ENCODE measurements around the gene PER1. TPM values are rescaled to one million over a fixed set of nuclear protein-coding genes. Genes with fewer than 3 reads are reported as not detected.

PER1 gene
- total RNA-seq, 2 donors from 2014 or later = 19.7 to 43.6 TPM

- Histone ChIP-seq H3K27me3 (peaks cover 6% of the 10 kb centered on the region), H3K9ac (ENCODE audit: low read depth in 2 of 2, low read length in 2 of 2) (no peak overlapping the region), H3K36me3 (no peaks in the 10 kb centered on the region), H3K4me3 (no peak overlapping the region), H3K4me1 (no peaks in the 10 kb centered on the region), H3K9me3 (no peaks in the 10 kb centered on the region), H3K27ac (no peak overlapping the region)
- no peak for TF ChIP-seq CTCF (IDR thresholded peaks at IDR 0.05)
- no peak for DNase-seq
- intact Hi-C loops (cut with DNase I) = no loop called here
Measured at GRCh38 chr17:8133941-8134340, 18.3 kb downstream of the PER1 start.

GRCh38 chr17:8133399-8133798 lies 18.8 kb downstream of the PER1 start:
- Histone ChIP-seq H3K27me3 (peaks cover 6% of the 10 kb centered on the region), H3K4me1 (no peaks in the 10 kb centered on the region), H3K36me3 (no peaks in the 10 kb centered on the region), H3K27ac (no peak overlapping the region), H3K4me3 (no peak overlapping the region), H3K9ac (ENCODE audit: low read depth in 2 of 2, low read length in 2 of 2) (no peak overlapping the region), H3K9me3 (no peaks in the 10 kb centered on the region)
- intact Hi-C loops (cut with DNase I) = no loop called here
- DNase-seq = no peak
- no peak for TF ChIP-seq CTCF (IDR thresholded peaks at IDR 0.05)

DNA sequence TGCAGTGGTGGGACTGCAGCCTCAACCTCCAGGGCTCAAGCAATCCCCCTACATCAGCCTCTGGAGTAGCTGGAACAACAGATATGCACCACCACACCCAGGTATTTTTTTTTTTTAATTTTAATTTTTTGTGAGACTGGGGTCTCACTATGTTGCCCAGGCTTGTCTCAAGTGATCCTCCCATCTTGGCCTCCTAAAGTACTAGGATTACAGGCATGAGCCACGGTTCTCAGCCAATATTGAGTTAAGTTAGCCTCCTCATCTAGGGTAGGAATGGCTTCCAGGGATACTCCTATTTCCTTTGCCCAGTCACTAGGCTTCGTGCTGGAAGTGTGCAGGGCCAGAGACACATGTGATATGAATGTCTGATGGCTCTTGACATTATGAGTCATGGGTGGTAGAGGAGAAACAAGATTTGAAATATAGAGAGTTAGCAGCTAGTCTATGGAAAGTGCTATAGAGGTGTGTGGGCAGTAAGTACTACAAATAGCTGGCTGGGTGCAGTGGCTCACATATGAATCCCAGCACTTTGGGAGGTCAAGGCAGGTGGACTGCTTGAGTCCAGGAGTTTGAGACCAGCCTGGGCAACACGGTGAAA lies 20.3 kb downstream of the PER1 start:
- DNase-seq = no peak
- H3K27ac ChIP-seq = no peak overlapping the region
- no peak overlapping the region for H3K4me3 ChIP-seq
- no peaks in the 10 kb centered on the region for H3K9me3 ChIP-seq
- no peak overlapping the region for H3K9ac ChIP-seq (ENCODE audit: low read depth in 2 of 2, low read length in 2 of 2)
- intact Hi-C loops (cut with DNase I) = no loop called here
- TF ChIP-seq CTCF (IDR thresholded peaks at IDR 0.05) = no peak
- no peaks in the 10 kb centered on the region for H3K4me1 ChIP-seq
- no peaks in the 10 kb centered on the region for H3K36me3 ChIP-seq
- H3K27me3 ChIP-seq = peaks cover 6% of the 10 kb centered on the region

GRCh38 chr17:8128125-8128784 lies 23.9 kb downstream of the PER1 start:
- no peaks in the 10 kb centered on the region for H3K9me3 ChIP-seq
- TF ChIP-seq CTCF (IDR thresholded peaks at IDR 0.05) = no peak
- peaks cover 28% of the 10 kb centered on the region for H3K27me3 ChIP-seq
- peaks cover 22% of the 10 kb centered on the region for H3K4me1 ChIP-seq
- no peak overlapping the region for H3K27ac ChIP-seq
- no peak for DNase-seq
- H3K4me3 ChIP-seq = no peak overlapping the region
- H3K36me3 ChIP-seq = no peaks in the 10 kb centered on the region
- H3K9ac ChIP-seq (ENCODE audit: low read depth in 2 of 2, low read length in 2 of 2) = no peak overlapping the region
- intact Hi-C loops (cut with DNase I) = no loop called here

DNA sequence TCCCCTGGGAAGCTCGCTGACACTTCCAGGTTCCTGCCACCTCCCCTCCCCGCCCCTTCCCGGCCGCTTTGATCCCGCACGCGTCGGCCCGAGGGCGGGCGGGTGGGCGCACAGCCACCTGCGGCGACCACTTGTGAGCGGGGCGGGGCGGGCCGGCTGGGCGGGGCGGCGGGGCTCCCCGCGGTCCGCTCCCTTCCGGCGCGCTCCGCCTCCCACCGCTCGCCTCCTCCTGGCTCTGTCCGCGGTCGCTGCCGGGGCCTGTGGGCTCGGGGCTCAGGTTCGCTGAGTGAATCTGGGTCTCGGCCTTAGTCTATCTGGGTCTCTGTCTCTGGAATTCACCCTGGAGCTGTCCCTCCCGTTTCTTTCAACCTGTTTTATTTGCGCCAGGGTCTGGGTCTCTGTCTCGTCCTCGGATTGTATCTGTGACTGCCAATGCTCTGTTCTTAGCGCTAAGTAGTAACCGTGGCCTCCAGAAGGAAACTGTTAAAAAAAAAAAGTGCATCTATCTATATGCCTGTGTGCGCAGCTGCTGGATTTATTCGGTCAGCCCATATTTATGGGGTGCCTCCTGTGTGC lies 25.6 kb downstream of the PER1 start:
- Histone ChIP-seq H3K9me3 (no peaks in the 10 kb centered on the region), H3K4me3 (peak overlapping the region; percentile 62), H3K36me3 (no peaks in the 10 kb centered on the region), H3K4me1 (peaks cover 35% of the 10 kb centered on the region), H3K27ac (no peak overlapping the region), H3K9ac (ENCODE audit: low read depth in 2 of 2, low read length in 2 of 2) (peak overlapping the region; percentile 50 to 58), H3K27me3 (peaks cover 44% of the 10 kb centered on the region)
- intact Hi-C loops (cut with DNase I) = no loop called here
- peak; percentile 67 for DNase-seq
- TF ChIP-seq CTCF (IDR thresholded peaks at IDR 0.05) = no peak

All from colonic mucosa (tissue), 4 donors.